ENCODE measurements around the gene SLC22A4.

The SLC22A4 gene

GRCh38 chr5:132392978-132393825 lies 99.0 kb downstream of the SLC22A4 start:
- no peak overlapping the region for H3K4me3 ChIP-seq (ENCODE audit: low read depth in 1 of 2, low read length in 2 of 2)
- H3K27ac ChIP-seq (ENCODE audit: low read depth, low read length), result no peak overlapping the region
- H3K9me3 ChIP-seq (ENCODE audit: control insufficient read depth in 1 of 2, low read length in 2 of 2), result no peaks in the 10 kb centered on the region
- H3K36me3 ChIP-seq (ENCODE audit: control insufficient read depth in 1 of 2, insufficient read depth in 2 of 2, low read length in 2 of 2), result peaks cover 44 to 54% of the 10 kb centered on the region in 2 donors
- H3K27me3 ChIP-seq (ENCODE audit: control insufficient read depth in 1 of 2, insufficient read depth in 2 of 2, low read length in 2 of 2), result no peaks in the 10 kb centered on the region
- peaks cover 11 to 17% of the 10 kb centered on the region in 2 donors for H3K4me1 ChIP-seq (ENCODE audit: control insufficient read depth in 1 of 2, insufficient read depth in 2 of 2, low read length in 2 of 2)
- H3K9ac ChIP-seq (ENCODE audit: low read depth in 1 of 2, low read length in 2 of 2), result no peak overlapping the region
